ENCODE measurements around the gene PTPRD. TPM values are rescaled to one million over a fixed set of nuclear protein-coding genes. Genes with fewer than 3 reads are reported as not detected.

Gene PTPRD
- total RNA-seq, 1 experiment from 2014 or later, result 69.6 TPM

DNA sequence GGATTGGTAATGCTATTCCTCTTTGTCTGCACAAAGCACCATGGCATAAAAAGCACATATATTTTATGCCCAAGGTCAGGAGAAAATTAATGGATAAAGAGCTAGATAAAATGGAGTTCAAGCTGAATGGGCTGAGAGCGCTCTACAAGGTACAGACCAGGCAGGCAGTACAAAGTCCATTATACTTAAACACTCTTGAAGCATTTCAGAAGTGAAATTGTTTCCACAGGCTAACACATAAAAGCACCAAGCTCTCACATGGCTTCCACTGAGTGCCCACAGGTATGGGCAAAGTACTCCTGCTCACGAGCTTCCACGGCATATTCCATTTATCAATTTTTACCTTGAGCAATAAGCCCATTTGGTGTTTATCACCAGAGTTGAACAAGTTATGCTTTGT, 2042.0 kb downstream of the PTPRD start:
- ChIA-PET CTCF (no interaction called here), POLR2A (no interaction called here)
- Mint-ChIP-seq H3K36me3 (no peaks in the 10 kb centered on the region), H3K4me3 (no peak overlapping the region), H3K9me3 (no peaks in the 10 kb centered on the region), H3K27me3 (ENCODE audit: low read depth) (no peaks in the 10 kb centered on the region), H3K4me1 (no peaks in the 10 kb centered on the region), H3K27ac (no peak overlapping the region)
- DNase-seq (ENCODE audit: low spot score), result no peak
- TF ChIP-seq, protein P1, sequence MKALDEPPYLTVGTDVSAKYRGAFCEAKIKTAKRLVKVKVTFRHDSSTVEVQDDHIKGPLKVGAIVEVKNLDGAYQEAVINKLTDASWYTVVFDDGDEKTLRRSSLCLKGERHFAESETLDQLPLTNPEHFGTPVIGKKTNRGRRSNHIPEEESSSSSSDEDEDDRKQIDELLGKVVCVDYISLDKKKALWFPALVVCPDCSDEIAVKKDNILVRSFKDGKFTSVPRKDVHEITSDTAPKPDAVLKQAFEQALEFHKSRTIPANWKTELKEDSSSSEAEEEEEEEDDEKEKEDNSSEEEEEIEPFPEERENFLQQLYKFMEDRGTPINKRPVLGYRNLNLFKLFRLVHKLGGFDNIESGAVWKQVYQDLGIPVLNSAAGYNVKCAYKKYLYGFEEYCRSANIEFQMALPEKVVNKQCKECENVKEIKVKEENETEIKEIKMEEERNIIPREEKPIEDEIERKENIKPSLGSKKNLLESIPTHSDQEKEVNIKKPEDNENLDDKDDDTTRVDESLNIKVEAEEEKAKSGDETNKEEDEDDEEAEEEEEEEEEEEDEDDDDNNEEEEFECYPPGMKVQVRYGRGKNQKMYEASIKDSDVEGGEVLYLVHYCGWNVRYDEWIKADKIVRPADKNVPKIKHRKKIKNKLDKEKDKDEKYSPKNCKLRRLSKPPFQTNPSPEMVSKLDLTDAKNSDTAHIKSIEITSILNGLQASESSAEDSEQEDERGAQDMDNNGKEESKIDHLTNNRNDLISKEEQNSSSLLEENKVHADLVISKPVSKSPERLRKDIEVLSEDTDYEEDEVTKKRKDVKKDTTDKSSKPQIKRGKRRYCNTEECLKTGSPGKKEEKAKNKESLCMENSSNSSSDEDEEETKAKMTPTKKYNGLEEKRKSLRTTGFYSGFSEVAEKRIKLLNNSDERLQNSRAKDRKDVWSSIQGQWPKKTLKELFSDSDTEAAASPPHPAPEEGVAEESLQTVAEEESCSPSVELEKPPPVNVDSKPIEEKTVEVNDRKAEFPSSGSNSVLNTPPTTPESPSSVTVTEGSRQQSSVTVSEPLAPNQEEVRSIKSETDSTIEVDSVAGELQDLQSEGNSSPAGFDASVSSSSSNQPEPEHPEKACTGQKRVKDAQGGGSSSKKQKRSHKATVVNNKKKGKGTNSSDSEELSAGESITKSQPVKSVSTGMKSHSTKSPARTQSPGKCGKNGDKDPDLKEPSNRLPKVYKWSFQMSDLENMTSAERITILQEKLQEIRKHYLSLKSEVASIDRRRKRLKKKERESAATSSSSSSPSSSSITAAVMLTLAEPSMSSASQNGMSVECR (CRISPR knock-in tag; IDR thresholded peaks at IDR 0.05; ENCODE audit: borderline replicate concordance), result no peak
- TF ChIP-seq EMX1 (CRISPR knock-in tag; IDR thresholded peaks at IDR 0.05), result no peak
- TF ChIP-seq, protein P2, sequence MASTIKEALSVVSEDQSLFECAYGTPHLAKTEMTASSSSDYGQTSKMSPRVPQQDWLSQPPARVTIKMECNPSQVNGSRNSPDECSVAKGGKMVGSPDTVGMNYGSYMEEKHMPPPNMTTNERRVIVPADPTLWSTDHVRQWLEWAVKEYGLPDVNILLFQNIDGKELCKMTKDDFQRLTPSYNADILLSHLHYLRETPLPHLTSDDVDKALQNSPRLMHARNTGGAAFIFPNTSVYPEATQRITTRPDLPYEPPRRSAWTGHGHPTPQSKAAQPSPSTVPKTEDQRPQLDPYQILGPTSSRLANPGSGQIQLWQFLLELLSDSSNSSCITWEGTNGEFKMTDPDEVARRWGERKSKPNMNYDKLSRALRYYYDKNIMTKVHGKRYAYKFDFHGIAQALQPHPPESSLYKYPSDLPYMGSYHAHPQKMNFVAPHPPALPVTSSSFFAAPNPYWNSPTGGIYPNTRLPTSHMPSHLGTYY (CRISPR knock-in tag; IDR thresholded peaks at IDR 0.05), result no peak
- TF ChIP-seq ZNF232 (CRISPR knock-in tag; IDR thresholded peaks at IDR 0.05), result no peak
- no peak for TF ChIP-seq CREM (CRISPR knock-in tag; IDR thresholded peaks at IDR 0.05)
- no peak for ATAC-seq

DNA sequence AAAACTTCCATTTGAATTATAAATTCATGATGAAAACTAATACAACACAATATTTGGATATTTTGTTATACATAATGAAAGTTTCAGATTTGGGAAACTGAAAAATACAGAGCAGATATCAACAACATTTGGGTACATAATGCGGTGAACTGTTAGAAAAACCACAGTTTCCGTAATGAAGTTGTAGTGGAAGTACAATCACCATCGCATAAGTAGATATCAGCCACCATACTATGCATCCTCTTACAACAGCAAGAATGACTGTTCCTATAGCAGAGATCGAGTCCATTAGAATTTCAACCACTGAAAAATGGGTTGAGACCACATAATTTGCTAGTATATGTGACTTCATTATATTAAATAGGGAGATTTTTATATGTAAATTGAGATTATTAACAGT, 2043.0 kb downstream of the PTPRD start:
- DNase-seq (ENCODE audit: low spot score) (no peak), ATAC-seq (no peak)
- no peaks in the 10 kb centered on the region for H3K36me3 Mint-ChIP-seq
- TF ChIP-seq ZNF423 (CRISPR knock-in tag; IDR thresholded peaks at IDR 0.05) (no peak), ETV6 (CRISPR knock-in tag; IDR thresholded peaks at IDR 0.05) (no peak), ZBTB21 (CRISPR knock-in tag; IDR thresholded peaks at IDR 0.05; ENCODE audit: borderline replicate concordance) (no peak), ZNF138 (CRISPR knock-in tag; conservative IDR thresholded peaks at IDR 0.05) (no peak), RELA (CRISPR knock-in tag; IDR thresholded peaks at IDR 0.05; ENCODE audit: borderline replicate concordance) (no peak), FOXJ3 (CRISPR knock-in tag; IDR thresholded peaks at IDR 0.05; ENCODE audit: borderline replicate concordance) (no peak), EMX1 (CRISPR knock-in tag; IDR thresholded peaks at IDR 0.05) (no peak), SOX15 (CRISPR knock-in tag; IDR thresholded peaks at IDR 0.05) (no peak), MYBL2 (CRISPR knock-in tag; IDR thresholded peaks at IDR 0.05) (no peak), ZNF317 (CRISPR knock-in tag; IDR thresholded peaks at IDR 0.05; ENCODE audit: borderline replicate concordance, low read depth) (no peak)
- TF ChIP-seq, protein P3, sequence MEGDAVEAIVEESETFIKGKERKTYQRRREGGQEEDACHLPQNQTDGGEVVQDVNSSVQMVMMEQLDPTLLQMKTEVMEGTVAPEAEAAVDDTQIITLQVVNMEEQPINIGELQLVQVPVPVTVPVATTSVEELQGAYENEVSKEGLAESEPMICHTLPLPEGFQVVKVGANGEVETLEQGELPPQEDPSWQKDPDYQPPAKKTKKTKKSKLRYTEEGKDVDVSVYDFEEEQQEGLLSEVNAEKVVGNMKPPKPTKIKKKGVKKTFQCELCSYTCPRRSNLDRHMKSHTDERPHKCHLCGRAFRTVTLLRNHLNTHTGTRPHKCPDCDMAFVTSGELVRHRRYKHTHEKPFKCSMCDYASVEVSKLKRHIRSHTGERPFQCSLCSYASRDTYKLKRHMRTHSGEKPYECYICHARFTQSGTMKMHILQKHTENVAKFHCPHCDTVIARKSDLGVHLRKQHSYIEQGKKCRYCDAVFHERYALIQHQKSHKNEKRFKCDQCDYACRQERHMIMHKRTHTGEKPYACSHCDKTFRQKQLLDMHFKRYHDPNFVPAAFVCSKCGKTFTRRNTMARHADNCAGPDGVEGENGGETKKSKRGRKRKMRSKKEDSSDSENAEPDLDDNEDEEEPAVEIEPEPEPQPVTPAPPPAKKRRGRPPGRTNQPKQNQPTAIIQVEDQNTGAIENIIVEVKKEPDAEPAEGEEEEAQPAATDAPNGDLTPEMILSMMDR (IDR thresholded peaks at IDR 0.05), result no peak
- TF ChIP-seq, protein P2 (CRISPR knock-in tag; IDR thresholded peaks at IDR 0.05), result no peak
- TF ChIP-seq, protein P4, sequence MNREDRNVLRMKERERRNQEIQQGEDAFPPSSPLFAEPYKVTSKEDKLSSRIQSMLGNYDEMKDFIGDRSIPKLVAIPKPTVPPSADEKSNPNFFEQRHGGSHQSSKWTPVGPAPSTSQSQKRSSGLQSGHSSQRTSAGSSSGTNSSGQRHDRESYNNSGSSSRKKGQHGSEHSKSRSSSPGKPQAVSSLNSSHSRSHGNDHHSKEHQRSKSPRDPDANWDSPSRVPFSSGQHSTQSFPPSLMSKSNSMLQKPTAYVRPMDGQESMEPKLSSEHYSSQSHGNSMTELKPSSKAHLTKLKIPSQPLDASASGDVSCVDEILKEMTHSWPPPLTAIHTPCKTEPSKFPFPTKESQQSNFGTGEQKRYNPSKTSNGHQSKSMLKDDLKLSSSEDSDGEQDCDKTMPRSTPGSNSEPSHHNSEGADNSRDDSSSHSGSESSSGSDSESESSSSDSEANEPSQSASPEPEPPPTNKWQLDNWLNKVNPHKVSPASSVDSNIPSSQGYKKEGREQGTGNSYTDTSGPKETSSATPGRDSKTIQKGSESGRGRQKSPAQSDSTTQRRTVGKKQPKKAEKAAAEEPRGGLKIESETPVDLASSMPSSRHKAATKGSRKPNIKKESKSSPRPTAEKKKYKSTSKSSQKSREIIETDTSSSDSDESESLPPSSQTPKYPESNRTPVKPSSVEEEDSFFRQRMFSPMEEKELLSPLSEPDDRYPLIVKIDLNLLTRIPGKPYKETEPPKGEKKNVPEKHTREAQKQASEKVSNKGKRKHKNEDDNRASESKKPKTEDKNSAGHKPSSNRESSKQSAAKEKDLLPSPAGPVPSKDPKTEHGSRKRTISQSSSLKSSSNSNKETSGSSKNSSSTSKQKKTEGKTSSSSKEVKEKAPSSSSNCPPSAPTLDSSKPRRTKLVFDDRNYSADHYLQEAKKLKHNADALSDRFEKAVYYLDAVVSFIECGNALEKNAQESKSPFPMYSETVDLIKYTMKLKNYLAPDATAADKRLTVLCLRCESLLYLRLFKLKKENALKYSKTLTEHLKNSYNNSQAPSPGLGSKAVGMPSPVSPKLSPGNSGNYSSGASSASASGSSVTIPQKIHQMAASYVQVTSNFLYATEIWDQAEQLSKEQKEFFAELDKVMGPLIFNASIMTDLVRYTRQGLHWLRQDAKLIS (CRISPR knock-in tag; IDR thresholded peaks at IDR 0.05; ENCODE audit: borderline replicate concordance), result no peak
- POLR2A ChIA-PET, result no interaction called here
- no peaks in the 10 kb centered on the region for H3K9me3 Mint-ChIP-seq
- H3K27me3 Mint-ChIP-seq (ENCODE audit: low read depth), result no peaks in the 10 kb centered on the region
- CTCF ChIA-PET, result no interaction called here
- H3K4me3 Mint-ChIP-seq, result no peak overlapping the region
- H3K4me1 Mint-ChIP-seq, result no peaks in the 10 kb centered on the region
- no peak overlapping the region for H3K27ac Mint-ChIP-seq
